ENCODE measurements around the gene RNASEH2B.

Gene RNASEH2B

GRCh38 chr13:50908371-50908770 is 1.2 kb upstream of the RNASEH2B start:
- no peak for DNase-seq

DNA sequence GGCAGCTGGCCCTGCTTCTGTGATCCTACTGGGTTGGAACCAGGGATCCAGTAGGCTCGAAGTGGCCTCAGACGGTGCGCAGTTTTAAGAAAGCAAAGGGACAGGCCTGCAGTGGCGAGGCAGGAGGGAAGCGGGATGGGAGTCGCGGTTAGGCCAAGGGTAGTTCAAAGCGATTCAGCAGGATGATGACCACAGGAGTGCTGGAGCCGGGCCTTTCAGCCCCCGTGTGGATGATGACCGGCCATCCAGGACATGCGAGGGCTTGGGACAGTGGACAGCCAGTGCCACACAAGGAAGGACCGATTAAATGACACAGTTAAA is 854 bp downstream of the RNASEH2B start:
- no peak for DNase-seq

- no peak for DNase-seq
These were observed 1.6 kb downstream of the RNASEH2B start for GRCh38 chr13:50911081-50911631.

DNA sequence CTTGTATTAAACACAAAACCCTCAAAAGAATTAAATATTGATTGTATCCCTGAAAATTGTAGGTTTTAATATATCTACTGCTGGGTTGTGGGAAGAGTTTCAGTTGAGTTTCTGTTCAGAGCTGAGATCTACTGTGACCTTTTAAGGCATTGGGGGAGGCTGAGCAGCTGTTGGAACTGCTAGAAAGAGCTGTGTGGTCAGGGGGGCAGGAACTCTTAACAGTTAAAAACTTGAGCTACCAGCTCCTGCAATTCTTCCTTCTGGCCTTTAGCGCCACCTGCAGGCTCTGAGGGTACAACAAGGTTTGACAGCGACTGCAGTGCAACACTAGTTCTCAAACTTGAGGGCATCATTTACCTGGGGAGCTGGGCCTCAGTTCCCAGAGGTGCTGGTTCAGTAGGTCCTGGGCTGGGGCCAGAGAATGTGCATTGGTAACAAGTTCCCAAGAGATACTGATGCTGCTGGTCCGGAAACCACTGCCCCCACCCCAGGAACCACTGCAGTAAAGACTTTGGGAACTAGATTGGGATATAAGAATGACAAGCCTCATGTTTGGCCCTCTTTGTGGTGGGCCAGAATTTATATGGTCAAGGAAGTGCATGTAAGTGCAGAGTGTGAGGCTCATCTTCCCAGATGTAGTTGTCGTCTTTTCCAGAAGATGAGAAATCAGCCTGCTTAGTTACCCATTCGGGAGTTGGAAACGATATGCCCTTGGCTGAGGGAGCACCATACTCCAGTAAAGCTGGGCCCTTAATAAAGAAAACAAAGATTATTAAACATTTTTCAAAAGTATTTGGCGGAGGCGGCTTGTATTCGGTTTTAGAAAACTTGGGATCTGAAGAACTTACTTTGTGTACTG is 2.6 kb downstream of the RNASEH2B start:
- peak; percentile 90 for DNase-seq

DNA sequence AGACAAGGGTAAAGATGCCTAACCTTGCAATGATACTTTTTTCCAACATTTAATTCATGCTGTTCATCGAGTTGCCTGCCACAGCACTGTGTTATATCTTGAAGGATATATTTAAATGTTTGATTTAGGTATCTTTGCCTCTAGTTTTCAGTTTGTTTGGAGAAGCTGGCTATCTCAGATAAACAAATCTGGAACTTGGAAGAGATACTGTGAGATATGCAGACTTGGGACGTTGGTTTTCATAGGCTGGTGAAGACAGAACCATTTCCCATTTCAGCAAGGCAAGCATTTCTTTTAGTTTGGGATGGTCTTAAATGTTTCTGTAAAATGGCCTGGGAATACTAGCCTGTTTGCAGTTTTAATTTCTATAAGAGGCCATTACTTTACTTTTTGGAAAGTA is 3.3 kb downstream of the RNASEH2B start:
- no peak for DNase-seq

DNA sequence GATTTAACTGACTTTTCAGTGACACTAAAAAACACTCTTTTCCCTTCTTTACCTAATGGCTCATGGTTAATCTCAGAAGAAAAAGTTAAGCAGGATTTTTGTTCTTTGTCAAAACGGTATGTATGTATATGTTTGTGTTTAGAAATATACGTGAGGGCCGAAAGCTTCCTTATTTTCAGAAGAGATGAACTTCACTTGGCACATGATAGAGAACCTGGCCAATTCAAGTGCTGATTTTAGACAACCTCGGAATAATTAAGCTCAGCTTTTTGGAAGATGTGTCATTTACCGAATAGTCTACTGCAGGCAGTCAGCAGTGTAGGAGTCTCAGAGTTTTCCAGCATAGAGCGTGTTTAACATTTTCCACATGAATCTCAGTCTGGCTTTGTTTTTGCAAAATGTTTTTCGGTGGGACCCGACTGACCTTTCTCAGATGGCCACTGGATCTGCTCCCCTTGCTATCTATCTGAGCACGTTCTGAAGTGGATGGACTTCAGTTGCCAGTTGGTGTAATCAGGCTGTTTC is 4.6 kb downstream of the RNASEH2B start:
- DNase-seq, result no peak

DNA sequence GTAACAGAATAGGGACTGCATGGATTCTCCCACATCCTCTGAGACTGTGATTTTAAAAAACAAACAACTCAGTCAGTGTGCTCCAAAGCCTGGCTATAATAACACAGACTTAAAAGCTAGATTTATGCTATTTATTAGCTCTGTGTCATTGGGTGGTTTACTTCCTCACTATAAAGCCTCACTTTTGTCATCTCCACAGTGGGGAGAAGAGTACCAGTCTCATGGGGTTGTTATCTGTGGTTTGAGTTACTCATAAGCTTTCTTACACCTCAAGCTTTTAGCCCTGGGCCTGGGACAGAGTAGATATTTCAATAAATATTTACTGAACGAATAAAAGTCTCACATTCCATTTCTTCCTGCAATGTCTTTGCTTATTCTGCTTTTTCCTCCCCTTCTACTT is 5.3 kb downstream of the RNASEH2B start:
- DNase-seq, result no peak

GRCh38 chr13:50915565-50915964 is 6.0 kb downstream of the RNASEH2B start:
- DNase-seq, result peak; percentile 18

GRCh38 chr13:50916701-50917184 is 7.2 kb downstream of the RNASEH2B start:
- no peak for DNase-seq

DNA sequence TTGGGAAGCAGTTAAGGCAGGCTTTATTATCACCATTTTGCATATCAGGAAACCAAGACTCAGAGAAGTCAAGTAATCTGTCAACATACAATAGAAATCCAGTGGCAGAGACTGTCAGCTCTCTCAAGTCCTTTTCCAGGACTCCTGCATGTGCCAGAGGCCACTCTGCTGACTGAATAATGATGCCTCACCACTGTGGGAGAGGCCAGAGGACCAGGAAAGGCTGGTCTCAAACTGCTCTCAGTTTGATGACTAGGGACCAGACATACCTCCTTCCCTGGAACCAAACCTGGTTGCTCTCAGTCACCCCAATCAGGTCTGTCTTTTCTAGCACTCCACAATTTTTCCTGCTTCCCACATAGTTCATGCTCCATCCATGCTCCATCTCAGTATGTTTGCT is 8.0 kb downstream of the RNASEH2B start:
- DNase-seq, result no peak

GRCh38 chr13:50918567-50918966 is 9.0 kb downstream of the RNASEH2B start:
- DNase-seq, result no peak

DNA sequence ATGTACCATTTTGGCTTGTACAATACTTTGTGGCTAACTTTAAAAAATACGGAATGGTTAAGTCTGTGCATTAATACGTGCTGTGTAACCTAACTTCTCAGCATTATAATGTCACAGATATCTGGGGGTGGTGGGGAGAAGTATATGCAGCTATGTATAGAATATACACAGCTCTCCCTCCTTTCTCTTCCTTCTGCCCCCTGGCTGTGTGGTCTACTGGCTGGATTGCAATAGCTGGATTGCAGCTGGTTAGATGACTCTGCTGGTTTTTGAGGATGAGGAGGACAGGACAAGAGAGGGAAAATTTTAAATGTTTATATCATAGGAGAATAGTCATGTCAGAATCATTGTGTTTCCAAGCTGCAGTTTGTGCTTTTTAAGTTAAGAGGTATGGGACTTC is 9.7 kb downstream of the RNASEH2B start:
- no peak for DNase-seq

GRCh38 chr13:50921706-50922105 is 12.1 kb downstream of the RNASEH2B start:
- DNase-seq, result no peak

DNA sequence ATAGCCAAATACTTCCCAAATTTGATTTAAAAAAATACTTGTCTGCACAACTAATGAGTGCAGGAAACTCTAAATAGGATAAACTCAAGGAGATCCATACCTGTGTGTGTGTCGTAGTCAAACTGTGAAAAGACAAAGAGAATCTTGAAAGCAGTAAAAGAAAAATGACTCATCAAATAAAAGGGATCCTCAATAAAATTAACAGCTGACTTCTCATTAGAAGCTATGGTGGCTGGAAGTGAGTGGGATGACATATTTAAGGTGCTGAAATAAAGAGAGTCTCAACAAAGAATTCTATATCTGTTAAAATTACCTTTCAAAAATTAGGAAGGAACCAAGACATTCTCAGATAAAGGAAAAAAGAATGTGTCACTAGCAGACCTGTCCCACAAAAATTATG is 13.7 kb downstream of the RNASEH2B start:
- DNase-seq, result no peak

- no peak for DNase-seq
These were observed 14.4 kb downstream of the RNASEH2B start for GRCh38 chr13:50924025-50924424.

DNA sequence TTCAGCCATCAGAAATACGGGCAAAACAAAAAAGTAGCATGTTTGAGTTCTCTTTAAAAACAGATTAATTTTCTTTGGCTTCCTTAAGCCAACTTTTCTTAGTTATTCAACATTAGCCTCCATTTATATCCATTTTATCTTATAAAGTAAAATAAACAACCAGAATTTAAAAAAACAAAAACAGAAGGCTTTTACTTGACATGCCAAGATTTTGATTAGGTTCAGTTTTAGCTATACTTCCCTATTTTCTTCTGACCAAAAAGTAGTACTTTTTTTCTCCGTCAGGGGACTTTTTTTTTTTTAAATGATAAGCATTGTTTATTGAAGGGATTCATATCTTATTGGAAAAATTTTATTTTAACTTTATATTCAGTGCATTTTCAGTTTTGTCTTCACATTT is 18.1 kb downstream of the RNASEH2B start:
- DNase-seq, result no peak

DNA sequence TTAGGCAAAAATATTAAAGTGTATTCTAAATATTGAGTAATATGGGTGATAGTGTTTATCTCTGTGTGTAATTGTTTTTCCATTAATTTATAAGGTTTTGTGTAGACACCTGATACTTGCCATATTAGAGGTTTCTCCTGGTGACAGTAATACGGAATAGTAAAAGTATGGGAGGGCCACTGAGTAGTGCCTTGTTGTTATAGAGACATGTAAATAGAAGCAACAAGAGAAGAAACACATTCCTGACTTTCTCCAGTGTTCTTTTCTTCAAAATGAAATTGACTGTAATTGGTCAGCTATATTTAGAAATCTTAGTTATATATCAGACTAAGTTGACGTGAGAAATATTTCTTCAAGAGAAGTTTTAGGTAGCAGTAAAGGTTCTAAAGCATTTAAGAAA is 18.5 kb downstream of the RNASEH2B start:
- DNase-seq, result no peak

GRCh38 chr13:50928659-50929462 is 19.3 kb downstream of the RNASEH2B start:
- no peak for DNase-seq

DNA sequence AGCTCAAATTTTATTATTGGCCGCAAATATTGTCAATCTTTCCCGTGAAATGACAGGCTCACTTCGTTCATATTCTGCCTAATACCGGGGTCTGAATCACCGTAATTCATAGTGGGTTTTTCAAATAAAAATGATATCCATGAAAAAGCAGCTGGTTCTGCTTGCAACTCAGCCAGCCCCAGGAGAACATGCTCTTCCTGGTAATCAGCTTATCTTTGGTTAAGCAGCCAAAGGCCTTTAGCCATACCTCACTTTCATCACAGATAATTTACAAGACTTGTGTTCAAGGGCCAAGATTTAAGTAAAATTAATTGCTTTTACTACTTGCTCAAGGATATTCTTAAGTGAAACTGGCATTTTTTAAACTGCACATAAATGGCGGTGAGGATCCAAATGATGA is 22.5 kb downstream of the RNASEH2B start:
- DNase-seq, result no peak

GRCh38 chr13:50934735-50935435 is 25.3 kb downstream of the RNASEH2B start:
- DNase-seq, result no peak

- no peak for DNase-seq
These were observed 27.1 kb downstream of the RNASEH2B start for GRCh38 chr13:50936679-50937078.

GRCh38 chr13:50940509-50940908 is 30.9 kb downstream of the RNASEH2B start:
- no peak for DNase-seq

DNA sequence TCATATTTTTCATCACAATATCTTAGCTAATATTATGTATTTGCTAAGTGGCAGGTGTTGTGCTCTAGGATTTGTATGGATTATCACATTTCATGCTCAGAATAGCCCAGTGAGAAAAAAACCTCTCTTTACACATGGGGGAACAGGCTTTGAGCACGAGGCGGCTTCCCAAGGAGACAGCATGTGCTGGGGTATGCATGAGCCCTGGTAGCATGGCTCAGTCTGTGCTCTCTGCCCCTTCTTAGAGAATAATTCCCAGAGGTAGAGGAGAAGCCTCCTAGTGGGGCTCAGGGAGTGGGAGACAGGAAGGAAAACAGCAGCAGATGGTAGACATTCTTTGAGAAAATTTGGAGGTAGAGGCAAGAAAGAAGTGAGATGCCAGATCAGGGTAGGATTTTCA is 31.6 kb downstream of the RNASEH2B start:
- DNase-seq, result no peak
